ENCODE results near the gene TAT.

DNA sequence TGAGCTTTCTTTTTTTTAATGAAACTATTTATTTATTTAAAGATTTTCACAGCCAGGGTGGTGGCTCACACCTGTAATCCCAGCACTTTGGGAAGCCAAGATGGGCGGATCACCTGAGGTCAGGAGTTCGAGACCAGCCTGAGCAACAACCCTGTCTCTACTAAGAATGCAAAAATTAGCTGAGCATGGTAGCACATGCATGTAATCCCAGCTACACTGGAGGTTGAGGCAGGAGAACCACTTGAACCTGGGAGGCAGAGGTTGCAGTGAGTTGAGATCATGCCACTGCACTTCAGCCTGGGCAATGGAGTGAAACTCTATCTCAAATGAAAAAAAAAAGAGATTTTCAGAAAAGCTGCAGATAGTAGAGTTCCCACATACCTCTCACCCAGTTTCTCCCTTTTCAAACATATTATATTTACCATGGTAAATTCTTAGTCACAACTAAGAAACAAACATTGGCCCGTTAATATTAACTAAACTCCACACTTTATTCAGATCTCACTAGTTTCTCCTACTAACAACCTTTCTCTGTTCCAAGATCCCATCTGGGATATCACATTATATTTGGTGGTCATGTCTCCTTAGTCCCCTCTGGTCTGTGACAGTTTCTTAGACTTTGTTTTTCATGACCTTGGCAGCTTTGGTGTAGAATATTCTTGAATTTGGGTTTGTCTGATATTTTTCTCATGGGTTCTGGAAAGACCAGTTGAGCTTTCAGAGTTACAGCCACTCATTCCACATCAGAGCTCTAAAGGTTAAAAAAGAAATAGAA, 7.8 kb upstream of the TAT start:
- TF ChIP-seq GATA3 (IDR thresholded peaks at IDR 0.05; ENCODE audit: low read depth, low read length) (no peak), GATA2 (IDR thresholded peaks at IDR 0.05; ENCODE audit: low read depth, low read length) (no peak)

All from SH-SY5Y (cell line).